ENCODE measurements around the gene EPHB2.

The EPHB2 gene

DNA sequence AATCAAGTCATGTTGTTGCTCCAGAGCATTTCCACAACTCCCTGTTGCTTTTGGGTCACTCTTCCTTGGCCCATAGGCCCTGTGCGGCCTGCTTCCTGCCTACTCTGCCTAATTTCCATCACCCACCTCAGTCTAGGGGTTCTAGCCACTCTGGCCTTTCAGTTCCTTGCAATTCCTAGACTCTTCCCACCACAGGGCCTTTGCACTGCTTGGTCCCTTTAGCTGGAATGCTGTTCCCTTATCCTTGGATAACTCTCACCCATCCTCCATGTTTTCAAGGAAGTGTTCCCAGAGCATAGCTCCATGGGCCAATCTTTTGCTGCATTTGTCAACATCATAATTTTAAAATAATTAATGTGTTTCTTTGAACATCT is 18.7 kb downstream of the EPHB2 start:
- TF ChIP-seq, protein P1, sequence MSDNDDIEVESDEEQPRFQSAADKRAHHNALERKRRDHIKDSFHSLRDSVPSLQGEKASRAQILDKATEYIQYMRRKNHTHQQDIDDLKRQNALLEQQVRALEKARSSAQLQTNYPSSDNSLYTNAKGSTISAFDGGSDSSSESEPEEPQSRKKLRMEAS (IDR thresholded peaks at IDR 0.05), result no peak
- TF ChIP-seq CREB1 (IDR thresholded peaks at IDR 0.05; ENCODE audit: low read depth) (no peak), ZBTB7A (IDR thresholded peaks at IDR 0.05; ENCODE audit: low read depth) (no peak), FOXM1 (IDR thresholded peaks at IDR 0.05; ENCODE audit: borderline replicate concordance, low read depth) (no peak), YY1 (IDR thresholded peaks at IDR 0.05; ENCODE audit: low read depth) (no peak), TAF1 (IDR thresholded peaks at IDR 0.05; ENCODE audit: low read depth) (no peak), RAD21 (IDR thresholded peaks at IDR 0.05; ENCODE audit: low read depth) (no peak), TCF12 (IDR thresholded peaks at IDR 0.05; ENCODE audit: low read depth) (no peak), NFIC (IDR thresholded peaks at IDR 0.05) (no peak), CEBPB (IDR thresholded peaks at IDR 0.05) (no peak), TEAD4 (IDR thresholded peaks at IDR 0.05) (no peak)
- TF ChIP-seq, protein P2, sequence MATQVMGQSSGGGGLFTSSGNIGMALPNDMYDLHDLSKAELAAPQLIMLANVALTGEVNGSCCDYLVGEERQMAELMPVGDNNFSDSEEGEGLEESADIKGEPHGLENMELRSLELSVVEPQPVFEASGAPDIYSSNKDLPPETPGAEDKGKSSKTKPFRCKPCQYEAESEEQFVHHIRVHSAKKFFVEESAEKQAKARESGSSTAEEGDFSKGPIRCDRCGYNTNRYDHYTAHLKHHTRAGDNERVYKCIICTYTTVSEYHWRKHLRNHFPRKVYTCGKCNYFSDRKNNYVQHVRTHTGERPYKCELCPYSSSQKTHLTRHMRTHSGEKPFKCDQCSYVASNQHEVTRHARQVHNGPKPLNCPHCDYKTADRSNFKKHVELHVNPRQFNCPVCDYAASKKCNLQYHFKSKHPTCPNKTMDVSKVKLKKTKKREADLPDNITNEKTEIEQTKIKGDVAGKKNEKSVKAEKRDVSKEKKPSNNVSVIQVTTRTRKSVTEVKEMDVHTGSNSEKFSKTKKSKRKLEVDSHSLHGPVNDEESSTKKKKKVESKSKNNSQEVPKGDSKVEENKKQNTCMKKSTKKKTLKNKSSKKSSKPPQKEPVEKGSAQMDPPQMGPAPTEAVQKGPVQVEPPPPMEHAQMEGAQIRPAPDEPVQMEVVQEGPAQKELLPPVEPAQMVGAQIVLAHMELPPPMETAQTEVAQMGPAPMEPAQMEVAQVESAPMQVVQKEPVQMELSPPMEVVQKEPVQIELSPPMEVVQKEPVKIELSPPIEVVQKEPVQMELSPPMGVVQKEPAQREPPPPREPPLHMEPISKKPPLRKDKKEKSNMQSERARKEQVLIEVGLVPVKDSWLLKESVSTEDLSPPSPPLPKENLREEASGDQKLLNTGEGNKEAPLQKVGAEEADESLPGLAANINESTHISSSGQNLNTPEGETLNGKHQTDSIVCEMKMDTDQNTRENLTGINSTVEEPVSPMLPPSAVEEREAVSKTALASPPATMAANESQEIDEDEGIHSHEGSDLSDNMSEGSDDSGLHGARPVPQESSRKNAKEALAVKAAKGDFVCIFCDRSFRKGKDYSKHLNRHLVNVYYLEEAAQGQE (IDR thresholded peaks at IDR 0.05; ENCODE audit: low read depth), result no peak
- TF ChIP-seq, protein P3, sequence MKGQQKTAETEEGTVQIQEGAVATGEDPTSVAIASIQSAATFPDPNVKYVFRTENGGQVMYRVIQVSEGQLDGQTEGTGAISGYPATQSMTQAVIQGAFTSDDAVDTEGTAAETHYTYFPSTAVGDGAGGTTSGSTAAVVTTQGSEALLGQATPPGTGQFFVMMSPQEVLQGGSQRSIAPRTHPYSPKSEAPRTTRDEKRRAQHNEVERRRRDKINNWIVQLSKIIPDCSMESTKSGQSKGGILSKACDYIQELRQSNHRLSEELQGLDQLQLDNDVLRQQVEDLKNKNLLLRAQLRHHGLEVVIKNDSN (IDR thresholded peaks at IDR 0.05), result no peak

DNA sequence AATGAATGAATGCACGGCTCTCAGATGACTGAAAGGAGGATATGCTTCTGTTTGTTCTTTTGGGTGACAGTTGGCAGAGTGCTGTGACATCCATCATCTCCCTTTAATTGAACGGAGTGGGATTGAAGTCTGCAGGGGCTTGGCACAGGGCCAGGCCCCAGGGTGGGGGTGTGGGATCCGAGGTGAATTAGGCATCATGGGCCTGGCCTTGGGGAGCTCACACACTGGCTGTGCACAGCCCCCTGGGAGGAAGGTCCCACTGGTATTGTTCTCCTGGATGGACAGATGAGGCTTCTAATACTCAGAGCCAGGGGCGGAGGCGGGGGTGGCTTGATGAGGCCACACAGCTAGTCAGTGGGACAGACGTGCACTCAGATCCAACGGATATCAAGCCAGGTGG is 19.3 kb downstream of the EPHB2 start:
- TF ChIP-seq TEAD4 (IDR thresholded peaks at IDR 0.05), result no peak
- TF ChIP-seq, protein P3 (IDR thresholded peaks at IDR 0.05), result no peak
- TF ChIP-seq CEBPB (IDR thresholded peaks at IDR 0.05), result no peak
- no peak for TF ChIP-seq RAD21 (IDR thresholded peaks at IDR 0.05; ENCODE audit: low read depth)
- no peak for TF ChIP-seq CREB1 (IDR thresholded peaks at IDR 0.05; ENCODE audit: low read depth)

DNA sequence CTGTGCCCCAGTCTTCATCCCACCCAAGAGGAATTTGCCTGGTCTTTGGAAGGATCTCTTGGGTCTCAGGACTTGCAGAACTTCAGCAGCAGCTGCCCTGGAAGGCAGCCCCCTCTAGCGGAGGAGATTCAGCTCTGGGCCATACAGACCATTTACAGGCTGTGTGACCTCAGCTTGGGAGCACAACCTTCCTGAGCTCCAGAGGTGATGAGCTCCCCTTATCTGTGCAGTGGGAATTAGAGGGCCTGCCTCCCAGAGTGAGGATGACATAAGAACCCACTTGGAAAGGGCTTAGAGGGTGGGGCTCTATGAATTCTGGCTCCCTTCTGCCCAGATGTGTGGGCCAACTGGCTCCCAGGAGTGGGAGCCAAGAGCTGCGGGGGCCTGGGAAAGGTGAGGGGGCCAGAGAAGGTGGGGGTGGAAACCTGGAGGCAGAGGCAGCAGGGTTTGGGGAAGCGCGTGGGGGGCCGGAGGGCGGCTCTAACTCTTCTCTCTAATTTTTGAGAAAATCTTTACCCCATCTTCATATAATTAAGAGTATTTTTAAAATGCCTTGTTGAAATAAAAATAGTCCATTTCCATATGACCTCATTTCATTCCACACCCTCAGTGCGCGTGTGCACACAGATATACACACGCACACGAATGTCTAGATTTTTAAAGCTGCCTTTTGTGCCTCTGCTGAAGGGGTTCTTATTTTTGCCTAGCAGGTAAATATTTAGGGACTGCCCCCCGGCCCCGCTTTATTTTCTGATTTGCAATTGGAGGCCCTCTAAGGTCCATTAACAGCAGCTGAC is 21.5 kb downstream of the EPHB2 start:
- TF ChIP-seq, protein P1 (IDR thresholded peaks at IDR 0.05), result no peak
- TF ChIP-seq TEAD4 (IDR thresholded peaks at IDR 0.05) (no peak), EGR1 (IDR thresholded peaks at IDR 0.05) (no peak), TCF12 (IDR thresholded peaks at IDR 0.05; ENCODE audit: low read depth) (no peak), RAD21 (IDR thresholded peaks at IDR 0.05; ENCODE audit: low read depth) (peak; percentile 19; the same call in 1 of the 2 replicates), CEBPB (IDR thresholded peaks at IDR 0.05) (no peak)
- TF ChIP-seq, protein P2 (IDR thresholded peaks at IDR 0.05; ENCODE audit: low read depth), result no peak

DNA sequence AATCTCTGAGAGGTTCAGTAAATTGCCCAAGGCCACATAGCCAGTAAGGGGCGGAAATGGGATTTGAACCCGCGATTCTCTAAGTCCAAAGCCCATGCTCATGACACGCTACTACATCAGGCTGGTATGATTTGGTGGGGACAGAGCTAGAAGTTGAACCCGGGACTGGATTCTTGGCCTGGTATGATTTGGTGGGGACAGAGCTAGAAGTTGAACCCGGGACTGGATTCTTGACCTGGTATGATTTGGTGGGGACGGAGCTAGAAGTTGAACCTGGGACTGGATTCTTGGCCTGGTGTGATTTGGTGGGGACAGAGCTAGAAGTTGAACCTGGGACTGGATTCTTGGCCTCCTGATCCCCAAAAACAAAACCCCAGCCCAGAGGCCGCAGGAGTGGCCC is 23.0 kb downstream of the EPHB2 start:
- TF ChIP-seq EP300 (IDR thresholded peaks at IDR 0.05; ENCODE audit: borderline replicate concordance) (no peak), FOXM1 (IDR thresholded peaks at IDR 0.05; ENCODE audit: borderline replicate concordance, low read depth) (no peak), TAF1 (IDR thresholded peaks at IDR 0.05; ENCODE audit: low read depth) (no peak), RAD21 (IDR thresholded peaks at IDR 0.05; ENCODE audit: low read depth) (no peak), EGR1 (IDR thresholded peaks at IDR 0.05) (no peak), CEBPB (IDR thresholded peaks at IDR 0.05) (no peak), YY1 (IDR thresholded peaks at IDR 0.05; ENCODE audit: low read depth) (no peak), TEAD4 (IDR thresholded peaks at IDR 0.05) (no peak), NFIC (IDR thresholded peaks at IDR 0.05) (no peak), TCF12 (IDR thresholded peaks at IDR 0.05; ENCODE audit: low read depth) (no peak), ZBTB7A (IDR thresholded peaks at IDR 0.05; ENCODE audit: low read depth) (no peak), CREB1 (IDR thresholded peaks at IDR 0.05; ENCODE audit: low read depth) (no peak)
- TF ChIP-seq, protein P3 (IDR thresholded peaks at IDR 0.05), result no peak
- TF ChIP-seq, protein P1 (IDR thresholded peaks at IDR 0.05), result no peak
- TF ChIP-seq, protein P2 (IDR thresholded peaks at IDR 0.05; ENCODE audit: low read depth), result no peak

Data from Ishikawa (cell line).